SK-N-MC (cell line): ENCODE results near the gene ABLIM3.

Experiments
- EZH2 ChIP-seq: fragments of 200-600 bp; sonication (generic); IDR thresholded peaks from one replicate; pipeline ENCODE4 v1.6.1; 2017; ENCODE audit warnings: antibody characterized with exemption
- FOXP2 ChIP-seq: optimal IDR thresholded peaks from 2 replicates; pipeline ENCODE3; 2011; ENCODE audit warnings: mild to moderate bottlenecking, moderate library complexity; ENCODE audit not compliant: insufficient read depth; ENCODE audit errors: extremely low read length, control extremely low read depth
- POLR2AphosphoS5 ChIP-seq: IDR thresholded peaks from 2 replicates; pipeline ENCODE4 v1.6.1; 2012; ENCODE audit warnings: mild to moderate bottlenecking, low read depth, low read length, borderline replicate concordance

DNA sequence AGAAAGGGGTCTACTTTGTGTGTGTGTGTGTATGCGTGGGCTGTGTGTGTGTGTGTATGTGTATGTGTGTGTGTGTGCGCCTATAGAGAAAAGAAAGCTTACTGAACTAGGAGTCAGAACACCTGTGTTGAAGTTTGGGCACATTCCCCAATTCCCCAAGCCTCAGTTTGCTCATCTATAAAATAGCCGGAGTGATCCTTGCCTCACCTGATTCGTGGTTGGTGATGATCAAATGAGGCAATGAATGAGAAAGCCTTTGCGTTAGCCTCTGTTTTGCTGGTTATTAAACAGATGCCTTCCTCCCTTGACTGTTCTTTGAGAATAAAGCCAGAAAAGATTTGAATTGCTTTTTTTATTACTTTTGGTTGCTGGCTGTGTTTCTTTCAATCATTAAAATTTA, 20.6 kb downstream of the ABLIM3 start:
- TF ChIP-seq POLR2AphosphoS5 (no peak), EZH2 (no peak), FOXP2 (no peak)
